GM12873 (cell line): ENCODE results near the gene SLC6A17.

Experiments
- CTCF ChIP-seq: IDR thresholded peaks from 2 replicates; pipeline ENCODE4 v1.5.1; 2012; ENCODE audit warnings: low read depth, mild to moderate bottlenecking, moderate library complexity, low read length, control low read depth; ENCODE audit not compliant: insufficient read depth; ENCODE audit errors: missing control alignments

SLC6A17 gene

DNA sequence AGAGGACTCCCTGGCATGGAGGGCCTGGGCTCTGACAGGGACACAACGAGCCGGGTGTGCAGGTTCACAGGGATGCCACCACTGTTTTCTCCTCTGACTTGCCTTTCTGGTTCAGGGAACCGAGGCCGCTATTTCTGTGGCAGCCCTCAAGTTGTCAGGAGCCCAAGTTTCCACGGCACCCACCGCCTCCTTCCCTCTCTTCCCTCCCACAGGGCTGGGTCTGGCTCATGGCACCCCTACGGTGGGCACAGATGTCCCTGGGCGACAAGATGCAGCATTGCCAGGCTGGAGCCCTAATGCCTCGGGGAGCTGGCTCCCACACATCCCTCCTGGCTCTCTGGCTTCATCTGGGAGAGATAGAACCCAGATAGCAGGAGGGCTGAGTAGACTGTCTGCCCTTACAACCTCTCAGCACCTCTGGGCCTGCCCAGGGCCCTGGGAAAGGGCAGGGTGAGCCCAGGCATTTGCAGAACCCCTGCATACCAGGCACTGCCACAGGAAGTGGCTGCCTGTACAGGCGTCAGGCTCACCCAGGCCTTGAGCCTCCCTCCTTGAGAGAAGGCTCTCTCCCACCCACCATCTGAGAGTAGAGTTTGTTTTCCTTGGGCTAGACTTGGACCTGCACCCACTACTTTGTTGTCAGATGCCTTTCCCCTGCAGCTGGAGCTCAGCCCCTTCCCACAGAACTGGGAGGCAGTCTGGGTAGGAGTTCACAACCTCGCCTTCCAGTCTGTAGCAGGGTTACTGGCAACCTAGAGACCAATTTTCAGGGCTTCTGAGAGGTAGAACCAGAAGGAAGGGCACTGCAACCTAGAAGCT, 80.3 kb downstream of the SLC6A17 start:
- TF ChIP-seq CTCF = no peak

DNA sequence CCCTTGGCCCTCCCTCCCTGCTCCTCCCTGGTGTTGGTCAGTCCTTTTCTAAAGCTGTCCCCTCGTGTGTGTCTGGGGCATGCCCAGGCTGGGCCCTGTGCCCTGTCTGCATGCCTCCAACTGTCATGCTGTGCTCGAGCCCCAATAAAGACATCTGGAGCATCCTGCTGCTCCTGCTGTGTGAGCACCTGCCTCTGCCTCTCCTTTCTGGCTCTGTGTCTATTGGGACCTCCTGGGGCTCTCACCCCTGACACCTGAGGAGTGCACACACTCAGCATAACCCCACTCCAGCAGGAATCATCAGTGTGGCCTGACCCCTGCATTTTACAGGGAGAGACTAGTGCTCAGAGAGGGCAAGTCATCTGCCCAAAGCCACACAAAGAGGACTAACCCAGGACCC, 83.6 kb downstream of the SLC6A17 start:
- TF ChIP-seq CTCF = no peak

- TF ChIP-seq CTCF = no peak
Measured at GRCh38 chr1:110234691-110235090, 84.4 kb downstream of the SLC6A17 start.

DNA sequence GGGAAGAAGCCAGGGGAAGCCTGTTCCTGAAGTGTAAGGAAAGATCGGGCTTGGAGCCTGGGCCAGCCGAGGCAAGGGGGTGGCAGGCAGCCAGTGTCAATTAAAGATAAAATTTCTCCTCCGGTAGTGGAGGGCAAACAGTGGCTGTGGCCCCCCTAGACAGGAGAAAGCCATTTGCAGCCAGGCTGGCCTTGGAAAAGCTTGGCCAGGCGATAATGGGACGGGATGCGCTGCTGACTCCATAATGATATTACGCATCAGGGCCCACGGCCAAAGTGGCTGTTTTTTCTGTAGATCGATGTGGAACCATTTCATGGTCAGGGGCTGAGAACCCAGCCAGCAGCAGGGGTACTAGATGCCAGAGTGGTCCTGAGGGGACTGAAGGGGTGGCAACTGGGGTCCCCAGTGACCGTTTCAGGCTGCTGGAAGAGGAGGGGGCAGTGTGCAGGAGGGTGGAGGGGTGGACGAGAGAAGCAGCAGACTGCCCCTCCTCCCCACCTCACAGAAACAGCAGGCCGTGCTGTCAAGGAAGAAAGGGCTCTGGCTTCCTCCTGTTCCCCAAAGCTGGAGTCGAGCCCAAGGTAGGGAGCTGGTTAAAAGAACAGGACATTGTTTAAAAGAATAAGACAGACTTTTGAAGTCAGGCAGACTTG, 85.0 kb downstream of the SLC6A17 start:
- TF ChIP-seq CTCF = no peak

GRCh38 chr1:110235834-110236682, 85.8 kb downstream of the SLC6A17 start:
- TF ChIP-seq CTCF = no peak

DNA sequence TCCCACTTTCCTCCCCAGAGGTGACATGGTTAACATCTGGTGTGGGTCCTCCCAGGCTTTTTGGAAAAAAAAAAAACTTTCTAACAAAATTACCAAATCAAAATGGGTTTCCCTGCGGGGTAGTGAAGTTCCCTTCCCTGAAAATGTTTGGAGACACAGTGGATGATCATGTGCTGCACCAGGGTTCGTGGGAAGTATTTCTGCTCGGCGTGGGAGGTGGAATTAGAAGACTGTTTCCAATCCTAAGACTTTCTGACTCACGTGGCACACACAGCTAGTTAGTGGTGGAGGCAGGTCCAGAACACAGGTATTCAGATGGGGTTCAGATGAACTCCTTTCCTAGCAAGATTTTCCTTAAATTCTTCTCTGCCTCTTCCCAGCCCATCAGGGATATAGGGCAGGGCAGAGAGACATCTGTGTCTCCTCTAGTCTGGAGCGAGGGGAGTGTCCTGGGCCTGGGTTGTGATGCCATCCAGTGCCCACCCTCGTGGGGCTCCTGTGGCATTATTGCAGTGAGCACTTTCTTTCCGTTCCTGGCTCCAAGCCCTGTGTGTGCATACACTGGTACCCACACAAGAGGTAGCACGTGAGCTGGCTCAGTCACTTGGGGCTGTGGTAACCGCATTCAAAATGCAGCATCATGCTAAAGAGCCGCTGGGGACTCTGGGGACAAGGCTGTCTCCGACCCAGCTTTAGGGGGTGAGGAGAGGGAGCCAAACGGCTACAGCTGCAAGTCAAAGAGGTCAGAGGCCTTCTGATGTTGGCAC, 87.3 kb downstream of the SLC6A17 start:
- TF ChIP-seq CTCF = no peak
